ENCODE data around the gene EPB41L5. TPM values are rescaled to one million over a fixed set of nuclear protein-coding genes. Genes with fewer than 3 reads are reported as not detected.

EPB41L5 gene
- total RNA-seq, 4 donors from 2014 or later = 9.2 to 56.5 (median 25.1) TPM

DNA sequence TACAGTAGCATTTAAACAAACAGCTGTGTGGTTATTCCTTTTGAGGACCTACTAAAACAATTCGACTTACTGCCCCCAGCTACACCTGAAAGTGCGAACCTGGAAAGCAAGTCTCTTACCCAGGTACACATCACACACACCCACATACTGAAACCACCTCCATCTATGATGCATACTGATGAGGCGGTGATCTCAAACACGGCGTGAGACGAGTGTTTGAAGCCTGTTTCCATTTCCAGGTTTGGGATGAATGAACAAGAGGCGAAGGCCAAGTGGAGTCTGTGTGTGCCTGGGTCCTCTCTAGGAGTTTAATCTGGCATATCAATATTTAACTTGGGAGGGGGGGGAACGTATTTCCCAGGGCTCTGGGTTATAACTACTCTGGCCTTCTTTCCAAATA lies 208.7 kb downstream of the EPB41L5 start:
- DNase-seq = no peak
- Histone ChIP-seq H3K9me3 (no peaks in the 10 kb centered on the region), H3K36me3 (no peaks in the 10 kb centered on the region), H3K4me3 (no peak overlapping the region), H3K4me1 (no peaks in the 10 kb centered on the region), H3K27me3 (no peaks in the 10 kb centered on the region), H3K27ac (no peak overlapping the region)
- intact Hi-C loops (cut with DNase I; ENCODE audit: low total_unique reads) = loop anchor here (10.0 kb wide), 1 partner anchor 93 kb away; no protein-coding TSS in a partner anchor
- TF ChIP-seq, protein P1, sequence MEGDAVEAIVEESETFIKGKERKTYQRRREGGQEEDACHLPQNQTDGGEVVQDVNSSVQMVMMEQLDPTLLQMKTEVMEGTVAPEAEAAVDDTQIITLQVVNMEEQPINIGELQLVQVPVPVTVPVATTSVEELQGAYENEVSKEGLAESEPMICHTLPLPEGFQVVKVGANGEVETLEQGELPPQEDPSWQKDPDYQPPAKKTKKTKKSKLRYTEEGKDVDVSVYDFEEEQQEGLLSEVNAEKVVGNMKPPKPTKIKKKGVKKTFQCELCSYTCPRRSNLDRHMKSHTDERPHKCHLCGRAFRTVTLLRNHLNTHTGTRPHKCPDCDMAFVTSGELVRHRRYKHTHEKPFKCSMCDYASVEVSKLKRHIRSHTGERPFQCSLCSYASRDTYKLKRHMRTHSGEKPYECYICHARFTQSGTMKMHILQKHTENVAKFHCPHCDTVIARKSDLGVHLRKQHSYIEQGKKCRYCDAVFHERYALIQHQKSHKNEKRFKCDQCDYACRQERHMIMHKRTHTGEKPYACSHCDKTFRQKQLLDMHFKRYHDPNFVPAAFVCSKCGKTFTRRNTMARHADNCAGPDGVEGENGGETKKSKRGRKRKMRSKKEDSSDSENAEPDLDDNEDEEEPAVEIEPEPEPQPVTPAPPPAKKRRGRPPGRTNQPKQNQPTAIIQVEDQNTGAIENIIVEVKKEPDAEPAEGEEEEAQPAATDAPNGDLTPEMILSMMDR (IDR thresholded peaks at IDR 0.05) = no peak
- no peak for TF ChIP-seq POLR2A (IDR thresholded peaks at IDR 0.05)

DNA sequence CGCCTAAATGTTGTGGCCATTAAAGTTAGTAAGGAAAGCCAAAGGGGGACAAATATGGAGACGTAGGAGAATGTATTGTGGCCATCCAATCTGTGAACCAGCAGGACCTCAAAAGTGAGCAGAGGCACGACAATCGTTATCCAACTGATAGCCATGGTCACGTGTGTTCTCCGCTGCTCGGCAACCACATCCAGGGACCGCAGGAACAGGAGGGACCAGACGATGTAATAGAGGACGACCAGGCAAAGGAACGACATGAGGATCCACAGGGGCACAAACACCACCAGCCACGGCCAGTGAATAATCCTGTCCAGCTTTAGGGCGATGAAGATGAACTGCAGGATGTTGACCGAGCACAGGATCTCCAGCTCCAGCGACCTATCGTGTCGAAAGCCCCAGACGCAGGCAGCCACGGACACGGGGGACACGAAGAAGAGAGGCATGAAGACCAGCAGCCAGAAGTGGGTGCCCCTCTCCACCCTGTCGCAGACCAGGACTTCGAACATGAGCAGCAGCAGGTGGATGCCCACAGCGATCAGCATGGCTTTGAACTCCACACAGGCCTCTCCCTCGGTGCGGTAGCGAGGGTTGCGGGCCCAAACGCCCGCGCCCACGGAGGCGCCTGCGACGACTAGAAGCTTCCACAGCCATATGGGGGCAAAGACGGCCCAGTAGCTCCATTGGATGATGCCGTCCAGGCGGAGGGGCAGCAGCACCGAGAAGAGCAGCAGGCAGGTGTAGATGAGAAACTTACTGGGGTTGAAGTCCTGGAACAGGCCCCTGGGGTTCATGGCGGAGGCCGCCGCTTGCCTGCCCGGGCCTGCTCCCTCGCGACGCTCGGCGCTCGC lies 209.5 kb downstream of the EPB41L5 start:
- H3K36me3 ChIP-seq = no peaks in the 10 kb centered on the region
- no peaks in the 10 kb centered on the region for H3K4me1 ChIP-seq
- H3K4me3 ChIP-seq = peak overlapping the region; percentile 57 to 58
- no peaks in the 10 kb centered on the region for H3K27me3 ChIP-seq
- no peak for DNase-seq
- no peaks in the 10 kb centered on the region for H3K9me3 ChIP-seq
- peak overlapping the region; percentile 83 to 87 for H3K27ac ChIP-seq
- intact Hi-C loops (cut with DNase I; ENCODE audit: low total_unique reads) = loop anchor here (10.0 kb wide), 1 partner anchor 92 kb away; no protein-coding TSS in a partner anchor
- no peak for TF ChIP-seq POLR2A (IDR thresholded peaks at IDR 0.05)
- TF ChIP-seq, protein P1 (IDR thresholded peaks at IDR 0.05) = no peak

DNA sequence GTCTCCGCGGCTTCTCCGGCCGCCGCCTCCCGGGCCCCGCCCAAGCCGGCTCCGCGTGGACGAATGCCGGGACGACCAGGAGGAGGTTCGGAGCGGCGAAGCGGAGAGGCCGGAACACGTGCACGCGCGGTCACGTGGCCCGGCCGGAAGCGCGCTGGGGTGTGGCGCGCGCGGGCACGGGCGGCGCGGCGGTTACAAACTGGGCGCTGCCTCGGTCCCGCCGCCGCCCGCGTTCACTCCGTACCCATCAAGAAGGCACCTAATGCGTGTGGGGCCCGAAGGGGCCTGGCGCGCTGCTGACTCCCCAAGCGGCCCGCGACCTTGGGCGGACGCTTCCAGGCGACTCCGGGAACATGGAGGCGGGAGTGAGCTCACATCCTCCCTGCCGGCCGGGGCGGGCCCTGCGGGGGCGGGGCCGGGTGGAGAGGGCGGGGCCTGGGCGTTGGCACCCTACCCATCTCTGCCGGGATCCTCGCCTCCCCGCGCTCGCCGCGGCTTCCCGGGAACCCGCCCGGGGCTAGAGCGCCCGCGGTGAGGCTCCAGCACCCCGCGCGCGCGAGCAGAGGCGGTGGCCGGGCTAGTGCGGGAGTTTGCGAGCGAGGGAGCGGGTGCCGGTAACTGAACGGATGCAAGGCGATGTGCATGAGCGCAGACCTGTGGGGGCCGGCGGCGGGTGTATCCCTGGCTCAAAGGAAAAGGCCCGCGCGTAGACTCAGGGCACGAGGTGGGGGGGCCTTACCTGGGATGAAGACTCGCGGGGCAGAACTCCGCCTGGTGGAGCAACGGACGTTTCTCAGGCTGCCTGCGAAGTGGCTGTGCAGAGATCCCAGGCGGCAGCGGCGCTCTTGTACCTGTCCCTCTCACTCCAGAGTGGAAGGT lies 210.4 kb downstream of the EPB41L5 start, which contains the start of gene TMEM185B:
Gene TMEM185B, minus strand, starts transcription at position 367 of the 879 bp plus-strand sequence. CDS start 424 bp downstream, outside the sequence.
- Histone ChIP-seq H3K36me3 (no peaks in the 10 kb centered on the region), H3K4me3 (peak within 1 kb of the TSS; percentile 57 to 58), H3K27me3 (no peaks in the 10 kb centered on the region), H3K27ac (peak within 1 kb of the TSS; percentile 83 to 87), H3K4me1 (no peaks in the 10 kb centered on the region), H3K9me3 (no peaks in the 10 kb centered on the region)
- peak; percentile 85 to 95 for DNase-seq
- TF ChIP-seq, protein P1 (IDR thresholded peaks at IDR 0.05) = peak in 2 of 4 experiments; percentile 35 to 39
- TF ChIP-seq POLR2A (IDR thresholded peaks at IDR 0.05) = peak; percentile 38 to 75
- intact Hi-C loops (cut with DNase I; ENCODE audit: low total_unique reads) = loop anchor here (10.0 kb wide), 1 partner anchor 92 kb away; no protein-coding TSS in a partner anchor

DNA sequence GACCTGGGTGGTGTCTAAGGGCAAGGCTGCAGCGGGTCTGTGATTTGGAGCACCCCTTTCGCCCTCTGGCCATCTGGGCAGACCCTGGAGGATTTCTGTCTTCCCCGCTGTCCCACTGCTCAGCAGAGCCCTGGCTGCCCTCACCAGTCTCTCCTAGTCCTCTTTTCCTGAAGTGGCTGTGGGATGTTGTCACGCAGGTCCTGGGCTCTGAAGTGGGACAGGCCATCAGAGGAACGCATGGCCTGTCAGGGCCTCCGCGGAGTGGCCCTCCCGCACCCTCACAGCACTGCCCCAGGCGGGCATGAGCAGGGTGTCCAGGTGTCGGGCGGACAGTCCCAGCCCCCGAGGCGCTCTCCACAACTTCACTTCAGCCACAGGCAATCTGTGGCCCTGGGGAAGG lies 211.4 kb downstream of the EPB41L5 start:
- Histone ChIP-seq H3K36me3 (no peaks in the 10 kb centered on the region), H3K27ac (peak overlapping the region in 1 of 2 donors; percentile 83), H3K9me3 (no peaks in the 10 kb centered on the region), H3K4me3 (no peak overlapping the region), H3K27me3 (no peaks in the 10 kb centered on the region), H3K4me1 (no peaks in the 10 kb centered on the region)
- intact Hi-C loops (cut with DNase I; ENCODE audit: low total_unique reads) = loop anchor here (10.0 kb wide), 1 partner anchor 91 kb away; no protein-coding TSS in a partner anchor
- DNase-seq = no peak
- TF ChIP-seq, protein P1 (IDR thresholded peaks at IDR 0.05) = no peak
- TF ChIP-seq POLR2A (IDR thresholded peaks at IDR 0.05) = no peak
